Measurements from ENCODE around the gene FCMR.

FCMR gene

GRCh38 chr1:206921772-206922265 is at the start of gene FCMR:
Gene FCMR, minus strand, starts transcription at chr1:206921941. Its CDS starts 87 bp downstream, at chr1:206921854.
- no peak for DNase-seq

GRCh38 chr1:206971029-206971655 is 49.4 kb upstream of the FCMR start:
- no peak for DNase-seq

GRCh38 chr1:206970446-206970845 is 48.7 kb upstream of the FCMR start, which contains the start of gene FCAMR:
Gene FCAMR, minus strand, starts transcription at chr1:206970460. Its CDS starts 335 bp downstream, at chr1:206970125.
- DNase-seq, result no peak

GRCh38 chr1:206969090-206969489 is 47.3 kb upstream of the FCMR start:
- DNase-seq, result no peak

GRCh38 chr1:206967096-206967849 is 45.5 kb upstream of the FCMR start:
- DNase-seq, result no peak

GRCh38 chr1:206965781-206966180 is 44.0 kb upstream of the FCMR start:
- DNase-seq, result no peak

- DNase-seq, result no peak
These were observed 42.0 kb upstream of the FCMR start for GRCh38 chr1:206963740-206964139.

GRCh38 chr1:206963119-206963712 is 41.5 kb upstream of the FCMR start:
- DNase-seq, result no peak

GRCh38 chr1:206962272-206962671 is 40.5 kb upstream of the FCMR start:
- DNase-seq, result no peak

- DNase-seq, result no peak
These were observed 39.9 kb upstream of the FCMR start for GRCh38 chr1:206961668-206962067.

- no peak for DNase-seq
These were observed 39.1 kb upstream of the FCMR start for GRCh38 chr1:206960676-206961386.

- DNase-seq, result no peak
These were observed 36.4 kb upstream of the FCMR start for GRCh38 chr1:206958144-206958543.

- DNase-seq, result no peak
These were observed 35.9 kb upstream of the FCMR start for GRCh38 chr1:206957639-206958038.

- DNase-seq, result no peak
These were observed 34.0 kb upstream of the FCMR start for GRCh38 chr1:206955476-206956451.

- no peak for DNase-seq
These were observed 33.0 kb upstream of the FCMR start for GRCh38 chr1:206954459-206955342.

GRCh38 chr1:206953626-206954025 is 31.9 kb upstream of the FCMR start:
- no peak for DNase-seq

- DNase-seq, result no peak
These were observed 31.4 kb upstream of the FCMR start for GRCh38 chr1:206953126-206953525.

GRCh38 chr1:206952171-206952570 is 30.4 kb upstream of the FCMR start:
- DNase-seq, result no peak

- no peak for DNase-seq
These were observed 29.8 kb upstream of the FCMR start for GRCh38 chr1:206951318-206952100.

- no peak for DNase-seq
These were observed 27.9 kb upstream of the FCMR start for GRCh38 chr1:206949641-206950040.

Data from 8988T (cell line).